ENCODE measurements around the gene CSNK1E. TPM values are rescaled to one million over a fixed set of nuclear protein-coding genes. Genes with fewer than 3 reads are reported as not detected.

Gene CSNK1E
- total and polyA plus RNA-seq, 2 of the 8 experiments (the other 6 are each of a cell fraction or from before 2014, with no cell fraction given) = 247 to 263 TPM

GRCh38 chr22:38327396-38327795, 10.2 kb upstream of the CSNK1E start (continued):
- TF ChIP-seq CHD7 (IDR thresholded peaks at IDR 0.05; ENCODE audit: insufficient replicate concordance, low read length) (no peak), EGR1 (IDR thresholded peaks at IDR 0.05; ENCODE audit: borderline replicate concordance, low read depth, low read length) (no peak), RBBP5 (IDR thresholded peaks at IDR 0.05; ENCODE audit: borderline replicate concordance, low read depth, low read length) (no peak), KDM5A (IDR thresholded peaks at IDR 0.05; ENCODE audit: low read length) (no peak), USF2 (IDR thresholded peaks at IDR 0.05; ENCODE audit: low read length) (no peak), SP4 (IDR thresholded peaks at IDR 0.05; ENCODE audit: low read length) (no peak), KDM4A (IDR thresholded peaks at IDR 0.05; ENCODE audit: low read depth, low read length, severe bottlenecking) (no peak), TEAD4 (IDR thresholded peaks at IDR 0.05; ENCODE audit: low read depth, low read length) (no peak), ZNF274 (IDR thresholded peaks at IDR 0.05; ENCODE audit: borderline replicate concordance, extremely low read depth, low read length) (no peak)

Data from H1 (cell line).